NCI-H748 (cell line): ENCODE measurements around the gene CAPN10.
A peak's percentile ranks its signal among the peaks of the same experiment; 100 is the strongest.

Experiments
- DNase-seq: peaks from one replicate; lab custom pipeline; 2025; ENCODE audit not compliant: unreplicated experiment; lab: John Stamatoyannopoulos, UW

The CAPN10 gene

GRCh38 chr2:240636563-240637115, 50.1 kb downstream of the CAPN10 start:
- no peak for DNase-seq

- DNase-seq = no peak
Observed at GRCh38 chr2:240637116-240637900, 50.8 kb downstream of the CAPN10 start.

- no peak for DNase-seq
Observed at GRCh38 chr2:240637901-240638345, 51.4 kb downstream of the CAPN10 start.

GRCh38 chr2:240638512-240639160, 52.1 kb downstream of the CAPN10 start:
- no peak for DNase-seq

- DNase-seq = no peak
Observed at GRCh38 chr2:240639566-240639965, 53.0 kb downstream of the CAPN10 start.

- DNase-seq = peak; percentile 47
Observed at GRCh38 chr2:240640939-240641338, 54.4 kb downstream of the CAPN10 start.

GRCh38 chr2:240642061-240642805, 55.7 kb downstream of the CAPN10 start:
- no peak for DNase-seq

GRCh38 chr2:240642806-240643092, 56.2 kb downstream of the CAPN10 start:
- no peak for DNase-seq

- no peak for DNase-seq
Observed at GRCh38 chr2:240643093-240643810, 56.7 kb downstream of the CAPN10 start.

- no peak for DNase-seq
Observed at GRCh38 chr2:240643811-240644150, 57.2 kb downstream of the CAPN10 start.

- no peak for DNase-seq
Observed at GRCh38 chr2:240644171-240644651, 57.7 kb downstream of the CAPN10 start.

GRCh38 chr2:240644859-240645301, 58.3 kb downstream of the CAPN10 start:
- DNase-seq = no peak

GRCh38 chr2:240645346-240645745, 58.8 kb downstream of the CAPN10 start:
- no peak for DNase-seq

GRCh38 chr2:240645801-240646175, 59.3 kb downstream of the CAPN10 start:
- no peak for DNase-seq

GRCh38 chr2:240646176-240646899, 59.8 kb downstream of the CAPN10 start:
- no peak for DNase-seq

- DNase-seq = no peak
Observed at GRCh38 chr2:240646900-240647502, 60.5 kb downstream of the CAPN10 start.

GRCh38 chr2:240647503-240648154, 61.1 kb downstream of the CAPN10 start:
- DNase-seq = peak; percentile 9

GRCh38 chr2:240648155-240648649, 61.7 kb downstream of the CAPN10 start:
- no peak for DNase-seq
